Measurements from ENCODE around the gene SHISA5. TPM values are rescaled to one million over a fixed set of nuclear protein-coding genes. Genes with fewer than 3 reads are reported as not detected.
"Not testable (repeated sequence)": the region's sequence is repeated elsewhere in the genome, so short reads cannot be mapped to it uniquely, and the experiment has no call there.

Gene SHISA5, protein sequence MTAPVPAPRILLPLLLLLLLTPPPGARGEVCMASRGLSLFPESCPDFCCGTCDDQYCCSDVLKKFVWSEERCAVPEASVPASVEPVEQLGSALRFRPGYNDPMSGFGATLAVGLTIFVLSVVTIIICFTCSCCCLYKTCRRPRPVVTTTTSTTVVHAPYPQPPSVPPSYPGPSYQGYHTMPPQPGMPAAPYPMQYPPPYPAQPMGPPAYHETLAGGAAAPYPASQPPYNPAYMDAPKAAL
- total RNA-seq (2014; rRNA removed; shearing (Covaris generic)) = 206 and 217 TPM in 2 replicates

GRCh38 chr3:48504051-48504946, at the start of gene SHISA5:
TSS of gene SHISA5 (minus strand) at chr3:48504174. CDS start at chr3:48504094, 80 bp downstream.
- DNase-seq (ENCODE audit: low read depth) = peak; percentile 69

DNA sequence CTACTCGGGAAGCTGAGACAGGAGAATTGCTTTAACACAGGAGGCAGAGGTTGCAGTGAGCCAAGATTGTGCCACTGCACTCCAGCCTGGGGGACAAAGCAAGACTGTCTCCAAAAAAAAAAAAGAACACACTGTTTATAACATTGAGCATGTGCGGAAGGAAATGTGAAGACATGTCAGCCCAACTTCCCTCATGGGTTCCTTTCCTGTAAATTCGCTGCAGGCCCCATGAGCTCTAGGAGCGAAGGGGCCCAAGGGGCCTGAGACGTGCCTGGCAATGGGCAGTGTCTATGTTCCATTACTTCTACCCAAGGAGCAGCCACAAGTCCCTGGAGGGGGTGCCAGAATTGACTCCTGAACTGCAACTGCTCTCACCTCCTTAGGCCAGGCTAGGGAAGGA, 49.4 kb upstream of the SHISA5 start:
- DNase-seq (ENCODE audit: low read depth) = no peak

- DNase-seq (ENCODE audit: low read depth) = no peak
Observed at GRCh38 chr3:48552111-48552951, 48.4 kb upstream of the SHISA5 start.

- not testable (repeated sequence) for DNase-seq (ENCODE audit: low read depth)
Observed at GRCh38 chr3:48551651-48552050, 47.7 kb upstream of the SHISA5 start.

DNA sequence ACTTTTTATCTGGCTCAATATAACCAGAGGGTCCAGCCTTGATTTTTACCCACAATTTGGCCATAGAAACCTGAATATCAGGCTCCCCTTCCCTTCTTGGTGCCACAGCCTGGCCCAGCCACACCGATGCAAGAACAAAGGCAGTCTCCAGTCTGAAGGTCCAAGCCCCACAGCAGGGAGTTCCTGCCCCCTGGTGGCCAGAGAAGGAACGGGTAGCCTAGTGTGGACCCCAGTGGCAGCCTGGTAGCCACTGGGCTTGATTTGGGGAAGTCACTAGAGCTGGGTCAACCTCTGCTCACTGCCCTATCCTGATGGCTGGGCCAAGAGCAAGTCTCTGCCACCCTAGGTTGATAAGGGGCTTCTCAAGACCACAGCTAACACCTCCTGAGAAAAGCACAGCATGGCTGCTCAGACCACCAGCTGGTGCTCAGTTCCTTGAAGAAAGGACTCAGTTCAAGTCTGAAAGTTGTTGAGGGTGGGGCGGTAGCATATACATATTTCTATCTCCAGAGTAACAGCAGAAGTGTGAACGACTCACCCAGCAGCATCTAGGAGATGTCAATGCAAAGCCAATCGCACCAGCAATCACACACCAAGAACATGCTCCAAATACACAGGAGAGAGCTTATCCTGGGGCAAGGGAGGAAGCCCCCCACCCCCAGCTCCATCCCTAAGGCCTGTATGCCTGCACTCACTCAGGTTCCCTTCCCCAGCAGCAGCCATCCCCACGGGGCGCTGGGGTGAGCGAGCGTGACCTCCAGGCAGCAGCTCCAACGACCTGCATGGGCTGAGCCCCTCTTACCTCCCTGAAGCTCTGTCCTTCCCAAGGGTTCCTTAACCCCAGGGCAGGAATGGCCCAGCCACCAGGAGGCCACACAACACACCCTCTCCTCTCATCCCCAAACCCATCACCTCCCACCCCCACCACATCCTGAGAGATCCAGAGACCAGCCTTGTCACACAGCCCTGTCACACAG, 45.0 kb upstream of the SHISA5 start:
- DNase-seq (ENCODE audit: low read depth) = peak; percentile 68

GRCh38 chr3:48548126-48548525, 44.2 kb upstream of the SHISA5 start:
- DNase-seq (ENCODE audit: low read depth) = no peak

DNA sequence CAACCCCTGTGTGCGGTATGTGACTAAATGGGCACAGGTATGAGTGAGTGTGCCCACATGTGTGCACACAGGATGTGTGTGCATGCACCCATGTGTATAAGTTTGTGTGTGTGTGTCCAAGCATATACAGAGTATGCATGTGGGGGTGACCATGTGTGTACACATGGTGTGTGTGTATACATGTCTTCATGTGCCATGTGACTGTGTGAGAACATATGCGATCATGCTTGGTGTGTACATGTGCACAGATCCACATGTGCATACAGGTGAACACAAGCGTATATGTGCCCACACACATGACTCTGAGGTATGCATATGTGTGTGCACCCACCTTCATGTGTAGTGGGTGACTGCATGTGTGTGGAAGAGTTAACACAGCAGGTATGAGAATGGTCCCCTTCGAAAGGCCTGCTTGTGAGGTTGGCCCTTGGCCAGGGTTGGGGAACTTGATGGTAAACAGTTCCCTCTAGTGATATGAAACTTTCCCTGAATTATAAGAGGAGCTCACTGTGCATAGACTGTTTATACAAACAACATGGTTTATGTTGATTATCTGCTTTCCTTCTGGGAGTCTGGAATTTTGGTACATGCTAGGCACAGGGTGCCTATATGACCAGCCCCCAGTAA, 42.3 kb upstream of the SHISA5 start:
- DNase-seq (ENCODE audit: low read depth) = no peak

- no peak for DNase-seq (ENCODE audit: low read depth)
Observed at GRCh38 chr3:48544141-48544540, 40.2 kb upstream of the SHISA5 start.

- DNase-seq (ENCODE audit: low read depth) = peak; percentile 37
Observed at GRCh38 chr3:48543271-48543866, 39.4 kb upstream of the SHISA5 start.

DNA sequence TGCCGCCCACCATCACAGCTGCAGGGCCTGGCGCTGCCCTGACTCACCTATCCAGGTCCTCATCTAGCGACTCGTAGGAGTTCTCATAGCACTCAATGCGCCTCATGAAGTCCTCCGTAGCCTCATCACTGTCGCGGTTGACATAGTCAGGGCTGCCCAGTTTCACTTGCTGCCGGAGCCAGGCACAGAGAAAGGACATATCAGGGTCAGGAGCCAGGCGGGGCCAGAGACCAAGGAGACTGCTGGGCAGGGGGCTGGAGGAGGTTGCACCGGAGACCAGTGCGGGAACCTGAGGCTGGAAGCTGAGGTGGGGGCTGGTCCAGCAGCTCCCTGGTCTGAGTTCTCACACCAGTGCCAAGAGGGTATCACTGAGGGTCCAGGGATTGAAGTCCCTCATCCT, 34.5 kb upstream of the SHISA5 start:
- DNase-seq (ENCODE audit: low read depth) = no peak

DNA sequence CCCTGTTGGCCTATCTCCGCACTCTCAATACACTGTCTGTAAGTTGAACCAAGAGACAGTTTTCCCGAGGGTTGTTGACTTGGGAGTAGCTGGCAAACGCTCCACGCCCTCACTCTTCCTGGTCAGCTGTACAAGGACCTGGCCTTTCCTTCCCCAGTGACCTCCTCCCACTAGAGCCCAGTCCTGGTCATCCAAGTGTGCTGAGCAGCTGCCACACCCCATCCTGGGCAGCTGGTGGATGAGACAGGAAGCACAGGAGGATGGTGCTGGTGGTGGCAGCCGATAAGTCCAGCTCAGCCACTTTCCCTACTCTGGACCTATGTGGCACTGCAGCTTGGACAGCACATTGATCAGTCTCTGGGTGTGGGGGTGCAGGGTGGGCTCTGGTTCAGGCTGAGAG, 32.8 kb upstream of the SHISA5 start:
- no peak for DNase-seq (ENCODE audit: low read depth)

- no peak for DNase-seq (ENCODE audit: low read depth)
Observed at GRCh38 chr3:48536116-48536515, 32.1 kb upstream of the SHISA5 start.

GRCh38 chr3:48535578-48535977, 31.6 kb upstream of the SHISA5 start:
- DNase-seq (ENCODE audit: low read depth) = no peak

- DNase-seq (ENCODE audit: low read depth) = no peak
Observed at GRCh38 chr3:48532977-48533337, 29.0 kb upstream of the SHISA5 start.

DNA sequence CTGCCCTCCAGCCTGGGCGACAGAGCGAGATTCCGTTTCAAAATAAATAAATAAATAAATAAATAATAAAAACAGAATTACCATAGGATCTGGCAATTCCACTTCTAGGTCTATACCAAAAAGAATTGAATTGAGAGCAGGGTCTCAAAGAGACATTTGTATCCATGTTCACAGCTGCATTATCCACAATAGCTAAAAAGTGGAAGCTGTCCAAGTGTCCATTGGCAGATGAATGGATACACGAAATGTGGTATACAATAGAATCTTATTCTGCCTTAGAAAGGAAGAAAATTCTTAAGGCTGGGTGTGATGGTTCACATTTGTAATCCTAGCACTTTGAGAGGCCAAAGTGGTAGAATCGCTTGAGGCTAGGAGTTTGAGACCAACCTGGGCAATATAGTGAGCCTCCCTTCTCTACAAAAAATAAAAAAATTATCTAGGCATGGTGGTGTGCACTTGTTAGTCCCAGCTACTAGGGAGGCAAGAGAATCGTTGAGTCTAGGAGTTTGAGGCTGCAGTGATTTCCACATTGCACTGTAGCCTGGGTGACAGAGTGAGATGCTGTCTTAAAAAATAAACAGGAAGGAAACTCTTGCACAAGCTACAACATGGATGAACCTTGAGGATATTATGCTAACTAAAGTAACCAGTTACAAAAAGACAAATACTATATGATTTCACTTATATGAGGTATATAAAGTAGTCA, 28.4 kb upstream of the SHISA5 start:
- no peak for DNase-seq (ENCODE audit: low read depth)

DNA sequence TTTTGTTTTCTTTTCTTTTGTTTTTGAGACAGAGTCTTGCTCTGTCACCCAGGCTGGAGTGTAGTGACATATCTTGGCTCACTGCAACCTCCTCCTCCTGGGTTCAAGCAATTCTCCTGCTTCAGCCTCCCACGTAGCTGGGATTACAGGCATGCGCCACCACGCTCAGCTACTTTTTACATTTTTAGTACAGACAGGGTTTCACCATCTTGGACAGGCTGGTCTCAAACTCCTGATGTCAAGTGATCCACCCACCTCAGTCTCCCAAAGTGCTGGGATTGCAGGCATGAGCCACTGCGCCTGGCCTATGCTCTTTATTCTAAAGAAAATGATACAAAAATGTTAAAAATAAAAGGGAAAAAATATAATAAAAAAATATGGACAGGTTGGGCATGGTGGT, 26.7 kb upstream of the SHISA5 start:
- not testable (repeated sequence) for DNase-seq (ENCODE audit: low read depth)

GRCh38 chr3:48528754-48529153, 24.8 kb upstream of the SHISA5 start:
- DNase-seq (ENCODE audit: low read depth) = no peak

DNA sequence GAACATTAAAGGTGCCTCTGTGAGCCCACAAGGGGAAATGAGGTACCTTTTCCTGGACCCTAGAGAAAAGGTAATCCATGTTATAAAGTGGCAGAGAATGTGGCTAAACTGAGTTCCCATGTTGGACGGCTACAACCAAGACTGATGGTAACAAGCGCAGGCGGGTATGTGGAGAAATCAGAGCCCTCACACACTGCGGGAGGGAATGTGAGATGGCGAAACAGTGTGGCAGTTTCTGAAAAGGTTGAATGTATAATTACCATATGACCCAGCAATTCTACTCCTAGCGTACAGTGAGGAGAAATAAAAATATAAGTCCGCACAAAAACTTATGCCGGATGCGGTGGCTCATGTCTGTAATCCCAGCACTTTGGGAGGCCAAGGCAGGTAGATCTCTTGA, 24.1 kb upstream of the SHISA5 start:
- no peak for DNase-seq (ENCODE audit: low read depth)

- DNase-seq (ENCODE audit: low read depth) = no peak
Observed at GRCh38 chr3:48524970-48525369, 21.0 kb upstream of the SHISA5 start.

- no peak for DNase-seq (ENCODE audit: low read depth)
Observed at GRCh38 chr3:48521635-48522034, 17.7 kb upstream of the SHISA5 start.

Measured in RPMI7951 (cell line).